ENCODE measurements around the gene SLC6A6.
"Not testable (repeated sequence)": the region's sequence is repeated elsewhere in the genome, so short reads cannot be mapped to it uniquely, and the experiment has no call there.

The SLC6A6 gene

DNA sequence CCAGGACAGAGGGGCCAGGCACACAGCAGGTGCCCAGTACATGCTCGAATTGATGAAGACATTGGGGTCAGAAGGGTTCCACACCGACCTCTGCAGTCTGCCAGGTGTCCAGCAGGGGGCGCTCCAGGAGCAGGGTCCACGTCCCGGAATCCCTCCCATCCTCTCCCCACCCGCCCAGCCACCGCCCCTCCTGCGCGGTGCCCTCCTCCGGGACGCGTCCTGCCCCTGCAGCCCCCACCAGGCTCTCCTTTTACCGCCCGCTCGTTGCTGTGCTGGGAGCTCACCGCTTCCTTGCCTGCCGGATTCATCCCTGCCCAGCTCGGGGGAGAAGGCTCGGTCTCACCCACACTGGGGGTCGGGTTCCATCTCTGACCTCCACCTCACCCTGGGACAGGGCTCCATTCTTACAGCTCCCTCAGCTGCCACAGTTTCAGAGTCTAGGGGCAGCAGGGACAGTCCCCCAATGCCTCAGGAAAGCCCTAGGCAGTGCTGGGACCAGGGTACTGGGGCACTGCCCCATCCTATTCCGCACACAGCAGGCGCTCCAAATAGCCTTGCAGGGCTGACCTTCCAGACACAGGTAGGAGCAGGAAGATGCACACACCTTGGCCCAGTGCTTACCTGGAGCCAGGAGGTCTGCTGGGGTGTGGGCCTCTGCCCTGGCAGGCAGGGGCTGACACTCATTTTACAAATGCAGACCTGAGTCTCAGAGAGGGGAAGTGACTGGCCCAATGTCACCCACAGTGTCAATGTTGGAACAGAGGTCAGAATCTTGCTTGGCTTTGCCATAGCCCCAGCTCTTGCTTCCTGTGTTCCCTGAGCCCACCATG lies 106.8 kb downstream of the SLC6A6 start:
- peak; percentile 40 for DNase-seq

DNA sequence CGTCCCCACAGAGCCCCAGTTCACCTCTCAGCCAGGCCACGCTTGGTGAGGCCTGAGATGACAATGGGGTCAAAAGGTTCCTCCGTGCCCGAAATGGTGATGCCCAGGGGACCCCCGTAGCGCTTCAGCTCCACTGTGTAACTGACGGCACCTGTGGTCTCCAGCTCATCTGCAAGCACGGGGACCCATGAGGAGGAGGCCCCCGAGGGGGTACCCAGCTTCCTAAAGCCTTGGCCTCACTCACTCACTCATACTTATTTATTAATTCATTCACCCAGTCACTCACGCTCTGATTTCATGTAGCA lies 107.3 kb downstream of the SLC6A6 start:
- no peak for DNase-seq

DNA sequence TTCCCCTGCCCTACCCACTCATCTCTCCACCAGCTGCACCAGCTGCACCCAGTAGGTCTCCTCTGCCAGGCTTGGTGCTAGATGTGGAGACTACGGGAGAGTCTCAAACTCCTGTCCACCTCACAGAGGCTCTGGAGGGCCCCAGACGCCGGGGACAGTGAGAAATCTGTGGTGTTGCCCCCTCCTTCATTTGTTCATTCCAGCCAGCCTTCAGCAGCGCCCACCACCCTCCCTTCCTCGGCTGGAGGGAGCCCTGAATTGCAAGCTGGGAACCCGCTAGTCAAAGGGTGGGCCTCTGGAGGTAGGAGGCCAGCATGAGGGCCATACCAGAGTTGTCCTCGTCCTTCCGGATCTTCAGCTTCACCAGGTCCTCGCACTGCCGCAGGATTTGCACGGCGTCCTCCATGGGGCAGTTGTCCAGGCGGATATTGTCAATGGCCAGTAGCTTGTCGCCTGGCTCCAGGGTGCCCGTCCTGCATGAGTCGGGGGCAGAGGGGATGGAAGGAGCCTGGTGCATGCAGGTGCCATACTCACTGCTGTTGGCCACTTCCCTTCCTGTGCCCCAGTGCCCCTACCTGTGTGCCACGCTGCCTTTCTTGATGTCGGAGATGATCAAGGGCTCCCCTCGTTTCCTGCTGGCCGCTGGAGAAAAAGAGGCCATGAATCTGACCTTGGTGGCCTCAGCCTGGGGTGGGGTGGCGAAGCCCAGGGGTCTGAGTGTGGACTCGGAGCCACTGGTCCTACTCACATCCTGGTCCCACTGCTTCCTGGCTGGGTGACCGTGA lies 108.6 kb downstream of the SLC6A6 start:
- no peak for DNase-seq

DNA sequence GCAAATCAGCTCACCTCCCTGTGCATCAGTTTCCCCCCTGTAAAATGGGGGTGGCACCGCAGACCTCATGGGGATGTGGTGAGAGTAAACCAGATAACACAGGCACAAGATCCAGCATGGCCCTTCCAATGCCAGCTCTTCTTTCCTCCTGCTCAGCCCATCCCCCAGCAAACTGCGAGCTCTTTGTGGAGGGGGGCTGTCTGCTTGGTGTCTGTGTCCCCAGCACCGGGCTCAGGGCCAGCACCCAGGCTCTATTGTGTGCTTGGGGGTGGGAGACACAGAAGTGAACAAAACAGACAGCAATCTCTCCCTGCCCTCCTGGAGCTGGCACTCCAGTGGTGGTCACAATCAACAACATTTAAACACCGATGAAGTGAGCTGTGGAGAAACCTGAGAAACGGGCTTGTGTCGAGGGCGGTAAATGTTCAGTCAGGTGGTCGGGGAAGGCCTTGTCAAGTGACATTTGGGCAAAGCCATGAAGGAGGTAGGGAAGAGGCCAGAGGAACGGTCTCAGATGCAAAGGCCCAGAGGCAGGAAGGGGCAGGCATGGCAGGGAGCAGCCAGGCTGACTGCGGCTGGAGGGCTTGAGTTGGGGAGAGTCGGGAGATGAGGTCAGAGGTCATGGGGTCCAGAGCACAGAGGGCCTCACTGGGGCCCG lies 109.3 kb downstream of the SLC6A6 start:
- no peak for DNase-seq

DNA sequence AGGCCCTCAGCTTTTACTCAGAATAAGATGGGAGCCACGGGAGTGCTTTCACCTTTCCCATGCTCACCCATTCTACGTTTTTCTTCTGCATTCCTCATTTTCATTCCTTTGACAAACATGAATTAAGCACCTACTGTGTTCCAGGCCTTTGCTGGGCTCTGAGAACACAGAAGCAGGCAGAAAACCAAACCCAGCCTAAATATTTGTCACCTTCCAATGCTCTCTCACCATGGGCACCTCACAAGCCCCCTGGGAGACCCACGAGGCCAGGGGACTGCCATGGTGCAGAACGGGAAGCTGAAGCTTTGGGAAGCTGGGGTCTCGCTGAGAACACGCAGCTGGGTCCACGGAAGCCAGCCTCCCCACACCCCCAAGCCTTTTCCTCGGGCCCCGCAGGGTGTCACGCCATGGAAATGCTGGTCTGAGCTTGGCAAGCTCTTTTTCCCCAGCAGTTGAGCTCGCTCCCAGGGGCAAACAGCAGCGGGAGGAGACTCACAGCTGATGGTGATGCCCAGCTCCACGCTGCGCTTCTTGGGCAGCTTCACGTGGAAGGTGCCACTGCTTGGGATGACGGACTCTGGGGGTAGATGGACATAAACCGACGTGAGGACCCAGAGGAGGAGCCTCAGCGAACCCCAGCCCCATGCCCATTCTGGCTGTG lies 110.0 kb downstream of the SLC6A6 start:
- DNase-seq: no peak

DNA sequence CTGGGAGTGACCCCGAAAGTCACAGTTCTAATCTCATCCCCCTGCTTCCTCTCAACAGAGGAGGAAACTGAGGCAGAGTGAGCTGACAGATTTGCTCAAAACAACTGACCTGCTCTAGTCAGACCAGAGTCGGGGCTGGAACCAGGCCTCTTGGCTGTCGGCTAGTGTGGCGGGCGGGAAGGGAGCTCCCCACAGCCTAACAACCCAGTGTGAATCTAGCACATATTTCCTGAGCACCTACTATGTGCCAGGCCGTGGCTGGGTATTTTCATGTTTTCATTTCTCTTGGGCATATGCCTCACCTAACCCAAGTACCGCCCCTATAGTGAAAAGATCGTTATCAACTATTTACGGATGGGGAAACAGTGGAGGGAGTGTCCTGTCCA lies 110.5 kb downstream of the SLC6A6 start:
- no peak for DNase-seq

DNA sequence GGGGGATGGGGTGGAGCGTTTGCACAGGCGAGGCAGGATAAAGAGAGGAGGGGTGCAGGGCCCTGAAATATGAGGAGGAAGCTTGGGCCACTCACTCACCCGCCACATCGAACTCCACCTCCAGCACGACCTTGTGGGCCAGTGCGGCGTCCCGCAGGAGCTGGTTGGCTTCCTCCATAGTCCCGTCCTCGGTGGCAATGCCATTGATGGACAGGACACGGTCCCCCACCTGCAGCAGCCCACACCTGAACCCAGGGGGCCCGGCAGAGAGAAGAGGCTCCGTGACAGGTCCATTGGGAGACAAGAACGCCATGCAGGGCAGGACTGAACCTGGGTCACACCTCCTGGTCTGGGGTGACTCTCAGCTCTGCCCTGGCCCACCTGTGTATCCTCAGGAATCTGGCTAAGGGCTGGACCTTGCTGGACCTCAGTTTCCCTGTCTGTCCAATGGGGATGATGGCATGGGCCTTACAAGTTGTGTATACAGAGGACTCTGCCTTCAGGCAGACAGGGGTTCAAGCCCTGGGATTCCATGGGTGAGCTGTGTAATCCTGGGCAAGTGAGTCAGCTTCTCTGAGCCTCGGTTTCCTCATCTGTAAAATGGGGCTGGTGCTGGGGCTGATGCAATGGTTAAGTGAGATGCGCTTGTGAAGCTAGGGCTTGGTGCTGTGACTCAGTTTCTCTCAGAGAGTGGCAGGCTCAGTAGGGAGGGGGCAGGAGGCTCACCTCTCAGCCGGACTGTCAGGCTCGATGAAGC lies 111.3 kb downstream of the SLC6A6 start:
- DNase-seq: no peak

DNA sequence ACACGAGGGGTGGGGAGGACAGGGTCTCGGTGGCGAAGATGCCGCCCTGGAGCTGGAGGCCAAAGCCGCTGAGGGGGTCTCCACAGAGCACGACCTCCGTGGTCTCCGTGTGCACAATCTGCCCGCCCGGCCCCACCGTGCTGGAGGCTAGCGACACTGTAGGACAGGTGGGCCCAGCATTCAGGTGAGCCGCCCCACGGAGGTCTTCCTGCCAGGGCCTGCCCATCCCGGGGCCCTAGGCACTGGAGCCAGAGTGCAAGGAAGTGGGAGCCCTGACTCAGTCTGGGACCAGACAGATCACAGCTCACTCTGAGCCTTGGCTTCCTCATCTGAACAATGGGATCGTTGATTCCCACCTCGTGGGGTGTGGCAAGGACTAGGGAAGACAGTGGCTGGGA lies 111.9 kb downstream of the SLC6A6 start:
- no peak for DNase-seq

DNA sequence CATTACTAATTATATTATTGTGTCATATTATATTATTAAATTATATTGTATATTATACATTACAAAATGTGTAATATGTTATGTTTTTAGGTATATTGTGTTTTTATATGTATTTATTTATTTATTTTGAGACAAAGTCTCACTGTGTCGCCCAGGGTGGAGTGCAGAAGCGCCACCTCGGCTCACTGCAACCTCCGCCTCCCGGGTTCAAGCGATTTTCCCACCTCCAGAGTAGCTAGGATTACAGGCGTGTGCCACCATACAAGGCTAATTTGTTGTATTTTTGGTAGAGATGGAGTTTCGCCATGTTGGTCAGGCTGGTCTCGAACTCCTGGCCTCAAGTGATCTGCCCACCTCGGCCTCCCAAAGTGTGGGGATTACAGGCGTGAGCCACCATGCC lies 113.1 kb downstream of the SLC6A6 start:
- DNase-seq: not testable (repeated sequence)

DNA sequence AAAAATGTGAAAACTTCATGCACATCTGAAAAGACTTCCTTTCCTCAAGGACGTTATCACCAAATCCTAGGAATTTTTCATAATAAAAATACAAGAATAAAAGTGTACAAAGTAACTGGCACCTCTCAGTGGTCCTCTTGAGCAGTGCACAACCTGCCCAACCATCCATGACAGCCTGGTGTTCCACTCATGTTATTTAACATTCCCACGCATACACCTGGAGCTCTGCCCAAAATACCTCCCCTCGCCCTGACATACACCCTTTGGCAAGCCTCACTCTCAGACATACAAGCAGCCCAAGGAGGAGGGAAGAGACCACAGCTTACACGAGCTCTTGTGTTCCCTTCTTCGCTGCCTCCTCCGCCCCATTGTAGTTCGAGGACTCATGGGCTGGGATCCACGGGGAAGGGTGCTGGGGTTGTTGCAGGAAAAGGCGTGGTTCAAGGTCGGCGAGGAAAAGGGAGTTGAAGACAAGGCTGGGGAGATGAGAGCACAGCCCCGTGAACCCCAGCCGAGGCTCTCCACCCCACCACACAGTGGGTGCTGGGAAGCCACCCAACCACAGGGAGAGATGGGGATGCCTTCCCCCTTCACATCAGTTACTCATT lies 114.4 kb downstream of the SLC6A6 start:
- no peak for DNase-seq

DNA sequence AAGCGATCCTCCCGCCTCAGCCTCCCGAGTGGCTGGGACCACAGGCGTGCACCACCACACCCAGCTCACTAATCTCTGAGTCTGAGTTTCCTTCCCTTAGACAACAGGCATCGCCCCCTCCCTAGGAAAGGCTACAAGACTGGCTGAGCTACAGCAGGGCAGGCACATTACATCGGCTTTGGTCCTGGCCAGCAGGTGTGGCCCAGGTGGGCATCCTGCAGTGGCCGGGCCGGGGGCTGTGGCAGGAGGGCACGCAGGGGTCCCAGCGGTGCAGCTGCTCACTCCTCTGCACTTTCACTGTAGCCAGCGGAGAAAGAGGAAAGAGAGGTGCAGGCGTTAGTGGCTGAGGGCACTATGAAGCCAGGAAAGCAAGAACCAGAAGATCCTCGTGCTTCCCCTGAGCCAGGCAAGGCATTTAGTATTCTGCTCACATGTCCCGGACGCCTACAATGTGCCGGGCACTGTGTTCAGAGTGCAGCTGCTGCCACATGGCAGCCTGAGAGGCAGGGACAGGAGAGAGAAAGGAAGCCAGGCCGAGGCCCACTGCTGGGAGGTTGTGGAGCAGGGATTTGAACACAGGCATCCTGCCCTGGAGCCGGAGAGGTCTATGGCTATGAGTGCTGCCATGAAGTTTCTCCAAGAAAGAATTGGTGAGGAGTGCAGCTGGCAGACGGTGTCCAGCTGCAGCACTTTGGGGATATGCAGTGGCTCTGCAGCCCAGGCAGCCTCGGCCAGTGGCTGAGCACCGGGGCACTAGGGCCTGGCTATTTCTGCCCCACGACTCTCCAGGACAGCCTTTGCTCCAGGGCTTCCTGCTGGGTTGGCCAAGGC lies 115.4 kb downstream of the SLC6A6 start:
- DNase-seq: no peak

DNA sequence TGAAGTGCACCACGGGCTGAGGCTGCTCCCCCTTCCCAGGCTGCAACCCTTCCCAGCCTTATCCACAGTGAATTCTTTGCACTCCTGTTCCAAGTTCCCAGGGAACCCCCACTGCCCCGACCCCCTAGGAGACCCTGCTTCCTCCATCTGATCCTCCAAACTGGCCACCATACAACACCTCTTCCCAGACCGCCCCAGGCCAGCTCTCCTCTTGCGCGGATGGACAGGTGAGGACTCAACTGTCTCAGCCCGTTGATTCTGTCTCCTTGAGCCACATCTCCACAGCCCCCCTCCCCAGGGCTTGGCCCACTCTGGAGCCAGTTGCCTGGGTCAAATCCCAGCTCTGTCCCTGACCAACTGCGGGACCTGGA lies 116.0 kb downstream of the SLC6A6 start:
- DNase-seq: no peak

DNA sequence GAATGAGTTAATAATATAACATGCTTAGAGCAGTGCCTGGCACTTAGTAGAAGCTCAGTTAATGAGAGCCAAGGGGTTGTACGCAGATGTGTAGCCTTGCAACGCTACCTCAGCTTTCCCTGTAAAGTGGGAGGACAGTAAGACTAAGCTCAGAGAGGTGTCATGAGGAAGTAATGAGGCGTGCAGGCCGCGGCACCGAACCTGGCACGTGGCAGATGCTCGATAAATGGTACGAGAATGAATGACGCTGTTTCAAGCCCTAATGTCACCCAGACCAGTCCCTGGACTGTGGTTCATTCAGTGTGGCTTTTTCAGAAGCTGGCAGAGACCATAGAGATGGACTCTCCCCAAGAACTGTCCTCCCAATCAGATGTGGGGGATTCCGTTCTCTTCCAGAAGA lies 116.5 kb downstream of the SLC6A6 start:
- DNase-seq: no peak

DNA sequence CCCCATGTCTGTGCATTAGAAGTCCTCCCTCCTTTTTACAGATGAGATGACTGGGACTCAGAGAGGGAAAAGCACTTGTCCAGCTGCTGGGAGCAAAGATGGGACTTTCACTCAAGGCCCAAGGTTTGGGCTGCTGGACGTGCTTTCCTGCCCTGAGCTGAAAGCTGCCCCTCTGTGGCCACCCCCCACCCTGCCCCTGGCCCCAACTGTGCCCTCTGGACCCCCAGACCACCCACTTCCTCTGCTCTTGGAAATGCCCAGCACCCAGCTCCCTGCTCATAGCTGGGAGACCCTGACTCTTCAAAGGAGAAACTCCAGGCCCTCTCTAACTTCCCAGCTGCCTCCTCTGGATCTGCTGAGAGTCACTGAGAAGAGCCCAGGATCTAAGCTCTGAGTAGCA lies 117.0 kb downstream of the SLC6A6 start:
- DNase-seq: no peak

DNA sequence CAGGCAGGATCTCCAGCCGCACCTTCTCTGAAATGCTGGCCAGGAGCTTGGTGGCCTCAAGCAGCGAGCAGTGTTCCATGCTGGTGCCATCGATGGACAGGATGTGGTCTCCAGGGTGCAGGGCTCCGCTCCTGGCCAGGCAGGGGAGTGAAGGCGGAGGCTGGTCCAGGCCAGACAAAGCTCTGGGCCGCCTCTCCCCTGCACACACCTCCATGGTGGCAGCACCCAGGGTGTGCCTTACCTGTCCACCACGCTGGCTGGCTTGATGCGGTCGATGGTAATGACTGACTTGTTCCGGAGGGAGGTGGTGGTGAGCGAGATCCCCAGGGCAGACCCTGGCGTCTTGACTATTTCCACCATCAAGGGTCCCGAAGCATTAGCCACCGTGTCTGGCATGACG lies 117.7 kb downstream of the SLC6A6 start:
- DNase-seq: no peak

DNA sequence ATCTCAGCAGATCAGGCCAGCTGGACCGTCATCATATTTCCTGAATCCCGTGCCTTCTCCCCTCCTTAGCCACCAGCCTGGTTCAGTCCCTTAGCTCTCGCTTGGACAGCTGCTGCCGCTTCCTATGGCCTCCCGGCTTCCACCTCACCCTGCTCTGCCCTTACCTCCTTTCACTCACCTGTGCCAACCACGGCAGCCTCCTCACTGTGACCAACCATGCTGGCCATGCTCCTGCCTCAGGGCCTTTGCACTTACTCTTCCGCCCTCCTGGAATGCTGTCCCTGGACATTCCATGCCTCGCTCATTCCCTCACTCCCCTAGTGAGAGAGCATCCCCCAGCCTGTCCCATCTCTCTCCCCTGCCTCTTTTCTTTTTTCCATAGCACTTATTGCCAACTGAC lies 118.6 kb downstream of the SLC6A6 start:
- DNase-seq: no peak

DNA sequence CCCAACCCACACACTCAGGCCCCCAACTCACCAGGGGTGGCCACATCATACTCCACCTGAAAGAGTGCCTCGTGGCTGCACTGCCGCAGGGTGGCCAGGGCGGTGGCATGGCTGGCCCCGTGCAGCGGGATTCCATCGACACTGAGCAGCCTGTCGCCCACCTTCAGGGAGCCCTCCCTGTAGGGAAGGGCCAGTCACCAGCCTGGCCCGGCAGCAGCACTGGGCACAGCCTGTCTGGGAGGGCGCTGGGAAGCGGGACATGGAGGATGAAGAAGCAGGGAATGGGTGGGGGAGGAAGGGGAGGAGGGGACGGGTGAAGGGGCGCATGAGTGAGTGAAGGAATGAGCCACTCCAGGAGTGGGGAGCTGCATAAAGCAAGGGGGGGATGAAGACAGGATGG lies 119.2 kb downstream of the SLC6A6 start:
- no peak for DNase-seq

DNA sequence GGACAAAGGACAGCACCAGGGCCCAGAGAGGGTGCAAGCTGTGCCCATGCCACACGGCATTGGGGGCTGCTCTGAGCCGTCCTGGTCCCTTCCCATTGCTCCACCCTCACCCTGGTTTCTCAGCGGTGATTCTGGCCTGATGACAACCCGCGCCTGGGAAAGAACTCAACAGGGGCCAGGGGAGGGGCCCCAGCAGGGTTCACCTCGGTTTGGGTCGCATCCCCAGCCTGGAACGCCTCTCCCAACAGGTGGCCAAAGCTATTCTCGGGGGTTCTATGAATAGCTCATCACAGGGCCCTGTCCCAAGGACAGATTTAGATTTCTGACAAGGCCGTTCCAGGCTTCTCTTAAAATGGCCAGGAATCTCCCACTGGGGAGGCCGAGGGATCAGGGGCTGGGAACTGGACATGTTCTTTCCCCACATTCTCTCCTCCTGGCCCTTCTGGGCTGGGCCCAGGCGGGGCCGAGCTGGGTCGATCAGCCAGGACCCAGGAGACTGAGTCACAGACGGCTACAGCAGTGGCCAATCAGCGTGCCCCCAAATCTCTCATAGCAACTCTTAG lies 119.8 kb downstream of the SLC6A6 start:
- no peak for DNase-seq

DNA sequence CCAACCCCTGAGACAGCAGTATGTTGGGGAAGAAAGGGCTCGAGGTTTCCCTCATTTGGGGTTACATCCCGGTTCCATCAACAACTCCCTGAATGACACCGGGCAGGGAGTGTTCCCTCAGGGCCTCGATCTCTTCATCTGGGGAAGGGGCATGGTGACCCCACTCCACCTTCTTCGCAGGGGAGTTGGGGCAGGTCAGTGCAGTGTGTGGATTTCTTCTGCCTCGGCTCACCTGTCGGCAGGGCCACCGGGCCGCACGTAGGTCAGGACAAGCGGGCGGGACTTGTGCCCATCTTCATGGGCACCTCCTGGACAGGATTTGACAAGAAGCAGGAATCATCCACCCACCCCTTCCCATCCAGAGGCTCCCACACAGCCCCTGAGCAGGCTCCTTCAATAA lies 120.4 kb downstream of the SLC6A6 start:
- DNase-seq: no peak

DNA sequence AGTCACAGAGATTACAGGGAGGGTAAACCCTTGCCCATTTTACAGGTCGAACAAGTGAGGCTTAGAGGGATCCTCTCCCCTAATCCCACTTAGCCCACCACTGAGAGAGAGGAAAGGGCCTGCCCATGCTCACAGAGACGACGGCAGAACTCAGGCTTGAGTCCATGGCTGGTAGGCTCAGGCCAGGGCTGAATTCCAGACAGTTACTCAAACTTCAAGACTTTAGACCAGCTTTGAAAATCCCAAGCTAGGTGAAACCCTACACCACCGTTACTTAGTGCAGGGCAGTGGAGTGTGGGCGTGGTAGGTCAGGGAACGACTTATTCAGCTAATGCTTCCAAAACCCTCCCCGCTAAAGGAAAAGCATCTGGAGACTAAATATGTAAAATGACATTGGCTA lies 121.4 kb downstream of the SLC6A6 start:
- no peak for DNase-seq

DNA sequence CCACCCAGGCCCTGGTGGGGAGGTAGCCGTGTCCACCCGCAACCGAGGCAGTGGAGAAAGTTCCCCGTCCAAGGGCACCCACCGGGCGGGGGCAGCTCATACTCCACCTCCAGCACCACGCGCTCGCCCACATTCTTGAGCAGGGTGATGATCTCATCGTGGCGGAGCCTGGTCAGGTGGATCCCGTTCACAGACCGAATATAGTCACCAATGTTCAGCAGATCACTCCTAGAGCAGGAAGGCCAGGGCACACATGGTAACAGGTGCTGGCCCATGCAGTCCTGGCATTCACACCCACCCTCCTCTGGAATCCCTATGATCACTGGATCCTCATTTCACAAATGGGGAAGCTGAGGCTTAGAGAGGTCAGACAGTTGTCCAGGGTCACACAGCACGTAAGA lies 121.9 kb downstream of the SLC6A6 start:
- no peak for DNase-seq

Measured in fibroblast of skin of scalp (primary cell).